Left renal cortex interstitium (tissue), 4 donors: ENCODE data around the gene MCRIP2. TPM values are rescaled to one million over a fixed set of nuclear protein-coding genes. Genes with fewer than 3 reads are reported as not detected.

Experiments
- DNase-seq, 4 donors: peaks; one replicate each; pipeline ENCODE4 v3.0.0-alpha.2; 2013; ENCODE audit warnings: low read depth in 4 of 4, low spot score in 2 of 4, missing footprints in 1 of 4
- polyA plus RNA-seq, 4 donors: library from polyadenylated mRNA; unstranded; fragments of 120-200 nt; gene quantifications; one replicate each; pipeline ENCODE4 v1.2.1, GENCODE V29; 2013; ENCODE audit not compliant: insufficient read length in 4 of 4

Gene MCRIP2
- polyA plus RNA-seq, 4 donors = 13.6 to 30.9 (median 25.1) TPM

DNA sequence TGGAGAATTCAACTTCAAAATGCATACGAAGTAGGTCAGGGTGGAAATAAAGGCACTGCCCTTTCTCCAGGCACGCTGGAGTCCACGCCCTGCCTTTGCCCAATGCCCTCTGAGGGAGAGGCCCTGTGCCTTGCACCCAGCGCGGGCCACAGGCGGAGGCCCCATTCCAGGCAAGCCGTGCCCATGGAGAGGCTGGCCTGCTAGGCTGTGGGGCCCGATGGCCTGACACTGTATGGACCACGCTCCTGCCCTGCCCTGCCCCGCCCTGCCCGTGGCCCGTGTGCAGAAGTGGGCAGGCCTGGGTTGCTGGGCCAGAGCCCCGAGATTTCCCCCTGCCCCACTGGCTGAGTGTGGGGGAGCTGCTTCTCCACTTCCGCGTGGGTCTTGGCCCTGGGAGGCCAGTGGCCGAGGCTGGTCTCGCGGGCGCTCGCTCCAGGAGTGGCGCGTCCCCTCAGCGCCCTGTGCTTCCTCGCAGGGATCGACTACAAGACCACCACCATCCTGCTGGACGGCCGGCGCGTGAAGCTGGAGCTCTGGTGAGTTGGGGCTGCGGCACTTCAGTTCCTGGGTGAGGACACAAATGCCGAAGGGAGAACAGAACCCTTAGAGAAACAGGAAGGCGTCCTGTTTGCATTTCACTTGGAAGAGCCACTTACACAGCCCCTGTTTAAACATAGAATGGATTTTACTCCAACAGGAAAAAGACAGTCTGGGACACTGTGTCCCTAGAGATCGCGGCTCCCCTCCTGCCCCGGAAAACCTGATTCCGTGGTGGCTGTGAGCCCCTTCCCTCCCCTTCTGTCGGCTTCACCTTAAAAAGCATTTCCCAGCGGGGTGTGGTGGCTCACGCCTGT lies 24.7 kb upstream of the MCRIP2 start:
- DNase-seq = no peak

DNA sequence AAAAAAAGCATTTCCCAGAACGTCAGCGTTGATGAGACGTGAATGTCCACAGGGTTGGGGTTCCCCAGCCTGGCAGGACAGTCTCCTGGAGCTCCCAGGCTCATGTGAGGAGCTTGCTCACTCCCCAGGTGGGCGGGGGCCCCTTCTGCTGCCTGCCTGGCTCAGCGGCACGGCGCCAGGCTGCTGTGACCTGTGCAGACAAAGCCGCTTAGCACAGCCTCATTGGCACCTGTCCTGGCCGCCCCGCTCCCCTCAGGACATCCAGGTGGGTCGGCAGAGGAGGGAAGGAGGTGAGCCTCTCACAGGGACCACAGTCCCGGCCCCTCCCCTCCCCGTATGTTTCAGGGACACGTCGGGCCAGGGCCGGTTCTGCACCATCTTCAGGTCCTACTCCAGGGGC lies 23.8 kb upstream of the MCRIP2 start:
- no peak for DNase-seq

DNA sequence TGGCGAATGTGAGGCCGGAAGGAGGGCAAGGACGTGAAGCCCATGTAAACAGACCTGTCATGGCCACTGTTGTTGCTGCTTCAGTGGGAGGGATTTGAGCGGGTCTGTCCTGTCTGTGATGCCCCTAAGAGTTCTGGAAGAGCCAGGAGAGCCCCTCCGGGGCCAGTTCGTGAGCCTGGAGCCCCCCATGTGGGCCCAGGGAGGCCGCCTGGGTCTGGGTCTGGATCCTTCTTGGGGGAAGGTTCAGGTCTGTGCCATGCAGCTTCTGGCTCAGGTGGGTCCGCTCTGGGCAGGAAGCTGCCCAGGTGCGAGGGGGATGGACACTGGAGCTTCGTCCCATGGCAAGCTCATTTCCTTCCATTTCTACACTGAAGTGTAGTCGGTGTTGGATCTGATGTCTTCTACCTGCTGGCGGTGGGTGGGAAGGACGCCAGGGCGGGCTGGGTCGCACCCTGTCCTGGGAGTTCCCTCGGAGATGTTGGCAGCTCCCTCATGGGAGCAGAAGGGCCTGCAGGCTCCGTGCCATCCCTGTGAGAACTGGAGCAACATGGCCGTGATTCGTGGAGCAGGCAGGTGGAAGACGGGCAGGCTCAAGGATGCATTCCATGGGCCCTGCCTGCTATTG lies 22.0 kb upstream of the MCRIP2 start:
- no peak for DNase-seq

DNA sequence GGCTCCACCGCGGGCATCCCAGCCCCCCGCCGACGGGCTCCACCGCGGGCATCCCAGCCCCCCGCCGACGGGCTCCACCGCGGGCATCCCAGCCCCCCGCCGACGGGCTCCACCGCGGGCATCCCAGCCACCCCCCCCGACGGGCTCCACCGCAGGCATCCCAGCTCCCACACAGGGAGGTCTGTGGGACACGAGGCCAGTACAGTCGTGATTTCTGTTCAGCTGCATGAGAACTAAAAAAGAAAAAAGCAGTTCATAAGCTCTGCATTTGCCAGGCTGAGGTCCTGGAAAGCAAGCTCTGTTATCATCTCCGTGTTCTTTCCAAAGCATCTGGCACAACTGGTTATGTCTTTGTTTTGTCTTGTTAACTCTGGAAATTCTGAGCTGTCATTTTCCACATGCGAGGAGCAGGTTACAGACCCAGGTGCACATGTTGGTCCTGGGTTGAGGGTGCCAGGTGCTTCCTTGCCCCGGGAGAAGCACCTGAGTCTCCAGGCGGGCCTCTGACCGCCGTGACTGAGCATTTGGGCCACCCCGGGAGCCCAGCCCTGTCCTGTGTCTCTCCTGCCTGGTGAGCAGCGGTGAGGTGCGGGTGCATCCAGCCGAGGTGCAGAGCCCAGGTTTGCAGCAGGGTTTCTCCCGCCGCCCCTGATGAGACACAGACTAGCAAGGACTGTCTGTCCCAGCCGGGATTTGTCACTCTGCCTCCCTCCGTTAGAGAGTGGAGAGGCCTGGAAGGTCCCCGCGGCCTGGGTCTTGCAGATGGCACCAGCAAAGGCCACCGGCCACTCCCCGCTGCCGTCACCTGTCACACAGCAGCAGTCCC lies 20.7 kb upstream of the MCRIP2 start:
- DNase-seq = no peak

DNA sequence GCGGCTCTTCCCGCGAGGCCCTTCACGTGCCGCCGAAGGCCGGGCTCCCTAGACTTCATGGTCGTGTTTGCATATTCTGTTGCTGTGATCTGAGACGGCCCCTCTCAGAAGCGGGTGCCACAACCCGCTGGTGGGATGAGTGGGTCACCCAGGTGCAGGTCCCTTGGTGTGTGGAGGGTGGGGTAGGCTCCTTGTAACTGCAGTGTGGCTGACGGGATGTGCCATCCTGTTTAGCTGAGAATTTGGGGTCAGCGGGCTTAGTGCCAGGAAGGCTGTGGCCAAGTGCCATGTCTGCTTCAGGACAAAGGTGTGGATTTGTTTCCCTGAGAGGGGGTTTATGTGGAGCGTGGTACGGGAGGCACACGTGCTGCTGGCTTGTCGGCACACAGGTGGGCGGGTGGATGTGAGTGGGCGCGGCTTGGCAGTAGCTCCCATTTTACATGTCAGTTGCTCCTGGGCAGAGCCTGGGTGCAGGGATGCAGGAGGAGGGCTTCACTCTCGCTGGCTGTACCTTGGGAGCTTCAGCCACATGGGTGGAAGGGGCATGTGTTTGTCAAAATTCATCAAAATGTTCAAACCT lies 20.0 kb upstream of the MCRIP2 start:
- DNase-seq = no peak

DNA sequence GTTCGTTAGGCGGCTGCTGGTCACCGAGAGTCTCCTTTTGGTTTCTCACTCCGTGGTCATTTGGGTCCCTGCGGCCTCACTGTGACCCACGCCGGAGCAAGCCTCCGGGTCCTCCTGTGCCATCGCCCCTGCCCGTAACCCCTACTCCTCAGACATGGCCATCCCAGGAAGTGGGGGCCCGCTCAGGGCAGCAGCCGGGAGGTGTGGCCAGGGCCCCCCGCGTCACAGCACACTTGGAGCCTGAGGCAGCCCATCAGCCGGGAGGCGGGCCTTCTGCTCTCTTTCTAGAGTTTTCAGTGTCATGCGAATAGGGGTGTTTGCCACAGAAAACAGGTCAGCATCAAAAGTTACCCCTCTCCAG lies 18.7 kb upstream of the MCRIP2 start:
- no peak for DNase-seq

DNA sequence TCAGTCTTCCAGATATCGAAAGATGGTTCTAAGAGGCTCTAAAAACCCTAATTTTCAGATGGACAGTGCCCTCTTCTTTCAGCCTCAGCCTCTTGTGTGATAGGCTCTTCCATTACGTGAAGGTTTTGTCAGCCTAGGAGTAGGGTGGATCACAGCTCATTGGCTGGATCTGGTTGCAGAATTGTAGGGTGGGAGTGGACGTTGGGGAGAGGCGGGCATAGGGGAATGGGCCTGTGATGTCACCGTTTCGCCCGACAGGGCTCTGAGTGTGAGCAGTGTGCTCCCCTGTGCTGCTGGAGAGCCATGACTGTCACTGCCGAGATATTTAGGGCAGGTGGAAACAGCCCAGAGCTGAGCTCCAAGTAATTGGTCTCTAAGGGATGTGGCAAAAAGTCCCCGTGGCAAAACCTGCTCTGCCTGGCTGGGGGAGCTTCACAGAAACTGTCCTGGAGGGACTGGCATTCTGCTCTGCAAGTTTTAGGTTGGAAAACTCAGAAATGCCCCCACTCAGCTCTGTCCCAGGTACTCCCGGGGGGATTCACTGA lies 17.0 kb upstream of the MCRIP2 start:
- DNase-seq = no peak

DNA sequence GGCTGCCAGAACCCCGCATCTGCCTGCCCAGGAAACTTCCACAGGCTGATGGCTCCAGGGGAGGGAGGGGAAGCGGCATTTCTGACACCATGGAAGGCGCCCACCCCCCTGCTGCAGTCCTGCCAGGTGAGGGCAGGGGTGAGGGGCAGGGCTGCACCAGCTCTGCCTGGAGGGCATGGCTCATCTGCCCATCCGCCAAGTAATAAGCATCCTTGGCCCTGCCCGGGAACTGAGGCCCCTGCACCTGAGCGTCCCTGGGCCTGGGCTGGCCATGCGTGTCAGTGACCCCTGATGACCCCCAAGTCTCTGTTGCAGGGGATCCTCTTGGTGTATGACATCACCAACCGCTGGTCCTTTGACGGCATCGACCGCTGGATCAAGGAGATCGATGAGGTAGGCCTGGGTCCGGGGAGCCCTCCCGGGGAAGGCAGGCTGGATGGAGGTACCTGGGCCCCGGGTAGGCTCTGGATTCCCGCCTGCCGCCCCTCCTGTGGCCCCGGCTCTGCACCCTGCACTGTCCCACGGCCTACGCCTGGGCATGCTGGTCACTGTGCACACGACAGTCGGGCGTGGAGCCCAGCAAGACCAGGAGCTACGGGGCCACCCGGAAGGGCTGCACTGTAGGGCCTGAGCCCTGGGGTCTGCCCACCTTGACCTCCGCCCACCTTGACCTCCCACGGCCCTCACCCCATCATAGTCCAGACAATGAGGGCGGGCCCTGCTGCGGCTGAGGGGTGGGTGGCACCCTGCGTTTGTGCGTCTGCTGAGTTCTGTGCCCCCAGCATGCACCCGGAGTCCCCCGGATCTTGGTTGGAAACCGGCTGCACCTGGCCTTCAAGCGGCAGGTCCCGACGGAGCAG lies 16.3 kb upstream of the MCRIP2 start:
- DNase-seq = no peak

DNA sequence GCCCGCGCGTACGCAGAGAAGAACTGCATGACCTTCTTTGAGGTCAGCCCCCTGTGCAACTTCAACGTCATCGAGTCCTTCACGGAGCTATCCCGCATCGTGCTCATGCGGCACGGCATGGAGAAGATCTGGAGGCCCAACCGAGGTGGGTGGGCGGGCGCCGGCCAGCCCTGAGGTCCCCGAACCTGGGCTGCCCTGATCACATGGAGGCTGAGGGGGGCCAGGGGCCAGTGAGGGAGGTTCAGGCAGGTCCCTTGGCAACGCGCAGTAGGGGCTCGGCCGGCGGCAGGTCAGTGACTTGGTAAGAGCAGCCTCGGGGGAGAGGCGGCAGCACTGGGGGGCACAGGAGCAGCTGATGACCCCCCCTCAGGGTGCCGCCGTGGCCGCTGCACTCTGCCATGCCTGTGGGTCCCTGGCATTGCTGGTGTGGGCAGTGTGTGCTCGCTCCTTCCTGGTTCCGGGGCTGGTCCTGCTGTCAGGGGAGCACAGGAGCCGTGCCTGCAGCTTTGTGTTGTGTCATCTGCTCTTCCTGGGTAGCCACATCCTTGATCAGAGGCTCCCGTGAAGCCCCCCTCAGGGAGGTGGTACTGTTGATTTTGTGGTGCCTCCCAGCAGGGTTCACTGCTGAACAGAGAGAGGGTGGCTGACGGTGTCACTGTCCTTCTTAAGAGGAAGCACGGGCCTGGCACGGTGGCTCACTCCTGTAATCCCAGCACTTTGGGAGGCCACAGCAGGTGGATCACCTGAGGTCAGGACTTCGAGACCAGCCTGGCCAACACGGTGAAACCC lies 15.5 kb upstream of the MCRIP2 start:
- DNase-seq = no peak

DNA sequence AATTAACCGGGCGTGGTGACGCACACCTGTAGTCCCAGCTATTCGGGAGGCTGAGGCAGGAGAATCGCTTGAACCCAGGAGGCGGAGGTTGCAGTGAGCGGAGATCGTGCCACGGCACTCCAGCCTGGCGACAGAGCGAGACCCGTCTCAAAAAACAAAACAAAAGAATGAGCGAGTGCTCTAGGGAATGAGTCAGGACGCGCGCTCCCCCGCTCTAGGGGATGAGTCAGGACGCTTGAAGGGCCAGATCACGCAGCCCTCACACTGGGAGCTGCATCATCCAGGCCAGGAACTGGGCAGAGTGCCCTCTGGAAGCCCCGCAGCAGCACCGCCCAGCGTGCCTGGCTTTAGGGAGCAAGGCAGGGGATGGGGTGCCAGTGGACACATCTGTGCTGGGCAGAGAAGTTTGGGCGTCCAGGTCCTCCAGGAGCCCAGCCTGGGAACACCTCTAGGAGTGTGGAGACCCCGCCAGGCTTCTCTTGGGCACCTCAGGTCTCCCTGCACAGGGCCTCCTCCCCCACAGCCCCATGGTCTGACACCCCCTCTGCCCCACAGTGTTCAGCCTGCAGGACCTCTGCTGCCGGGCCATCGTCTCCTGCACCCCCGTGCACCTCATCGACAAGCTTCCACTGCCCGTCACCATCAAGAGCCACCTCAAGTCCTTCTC lies 14.7 kb upstream of the MCRIP2 start:
- no peak for DNase-seq

DNA sequence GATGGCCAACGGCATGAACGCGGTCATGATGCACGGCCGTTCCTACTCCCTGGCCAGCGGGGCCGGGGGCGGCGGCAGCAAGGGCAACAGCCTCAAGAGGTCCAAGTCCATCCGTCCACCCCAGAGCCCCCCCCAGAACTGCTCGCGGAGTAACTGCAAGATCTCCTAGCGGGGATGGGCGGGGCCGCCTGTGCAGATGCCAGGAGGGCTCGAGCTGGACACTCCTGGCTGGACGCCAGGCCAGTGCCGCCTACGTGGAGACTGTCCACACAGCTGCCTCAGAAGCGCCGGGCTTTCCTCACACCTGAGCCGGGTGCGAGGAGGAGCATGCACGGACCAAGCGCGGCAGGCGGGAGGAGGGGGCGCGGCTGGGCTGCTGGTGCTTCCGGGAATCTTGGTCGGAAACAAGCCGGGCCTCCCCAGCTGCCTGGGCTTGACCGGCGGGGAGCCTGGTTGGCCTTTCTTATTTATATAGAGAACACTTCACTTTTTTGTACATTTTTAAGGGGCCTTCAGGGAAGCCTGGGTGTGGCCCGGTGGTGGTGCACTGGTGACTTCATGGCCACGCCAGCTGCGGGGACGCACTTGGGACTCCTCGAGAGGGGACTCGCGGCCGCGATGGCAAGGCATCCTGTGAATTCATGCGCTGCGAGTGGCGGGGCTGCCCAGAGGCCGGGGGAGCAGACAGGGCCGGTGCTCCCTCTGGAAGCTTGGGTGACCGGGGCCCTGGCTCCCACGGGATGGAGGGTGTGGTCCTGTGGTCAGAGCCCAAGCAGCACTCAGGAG lies 14.0 kb upstream of the MCRIP2 start:
- no peak for DNase-seq

DNA sequence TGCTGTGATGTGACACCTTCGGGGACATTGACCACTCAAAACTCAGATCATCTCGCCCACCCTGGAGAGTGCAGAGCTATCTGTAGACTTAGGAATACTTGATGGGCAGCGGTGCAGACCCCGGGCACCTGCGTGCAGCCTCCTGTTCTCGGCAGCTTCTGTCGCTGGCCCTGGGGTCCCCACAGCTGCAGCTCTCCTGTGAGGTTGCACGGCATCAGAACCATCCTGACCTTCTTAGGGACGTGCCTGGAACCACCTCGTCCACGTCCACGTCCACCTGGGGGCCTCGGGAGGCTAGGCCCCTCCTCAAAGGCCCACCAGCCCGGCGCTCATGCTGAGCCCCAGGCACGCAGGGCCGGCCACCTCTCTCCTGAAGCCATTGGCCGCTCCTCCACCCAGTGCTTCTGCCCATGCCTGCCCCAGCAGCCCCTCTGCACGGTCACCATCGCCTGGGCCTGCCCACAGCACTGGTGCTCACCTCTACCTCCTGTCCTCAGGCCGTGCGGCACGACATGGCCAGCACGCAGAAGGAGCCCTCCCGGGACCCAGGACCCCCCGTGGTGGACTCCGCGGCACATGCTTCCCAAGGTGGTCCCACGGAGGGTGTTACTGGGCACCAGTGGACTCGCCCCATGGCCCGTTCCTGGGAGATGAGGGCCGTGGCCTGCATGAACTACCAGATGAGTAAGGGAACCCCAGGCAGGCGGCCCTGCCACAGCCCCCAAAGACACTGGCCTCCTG lies 13.1 kb upstream of the MCRIP2 start:
- no peak for DNase-seq

DNA sequence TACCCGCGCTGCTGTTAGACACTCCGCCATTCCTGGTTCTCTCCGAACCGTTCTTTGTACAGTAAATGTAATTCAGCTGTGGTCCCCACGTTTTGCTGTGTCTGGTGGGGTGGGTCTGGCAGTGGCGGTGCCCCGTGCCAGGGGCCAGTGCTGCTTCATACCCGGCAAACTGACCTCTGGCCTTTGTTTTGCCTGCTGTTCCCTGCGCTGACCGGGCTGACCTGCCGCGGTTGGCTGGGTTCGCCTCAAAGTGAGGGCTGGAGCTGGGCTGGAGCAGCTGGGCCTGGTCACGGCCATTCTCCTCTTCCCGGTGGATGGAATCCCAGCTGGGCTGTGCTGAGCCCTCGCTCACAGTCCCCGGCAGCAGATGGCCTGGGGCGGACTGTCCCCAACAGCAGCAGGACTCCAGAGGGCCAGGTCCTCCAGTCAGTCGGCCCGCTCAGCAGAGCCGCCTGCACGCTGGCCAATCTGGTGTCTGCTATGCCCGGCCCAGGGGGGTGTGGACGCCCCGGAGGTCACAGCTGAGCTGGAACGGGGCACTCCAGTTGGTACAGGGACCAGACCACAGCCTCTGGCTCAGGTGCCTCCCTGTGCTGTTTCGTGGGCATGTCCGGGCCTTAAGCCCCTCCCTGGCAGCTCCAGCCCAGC lies 12.3 kb upstream of the MCRIP2 start:
- no peak for DNase-seq

DNA sequence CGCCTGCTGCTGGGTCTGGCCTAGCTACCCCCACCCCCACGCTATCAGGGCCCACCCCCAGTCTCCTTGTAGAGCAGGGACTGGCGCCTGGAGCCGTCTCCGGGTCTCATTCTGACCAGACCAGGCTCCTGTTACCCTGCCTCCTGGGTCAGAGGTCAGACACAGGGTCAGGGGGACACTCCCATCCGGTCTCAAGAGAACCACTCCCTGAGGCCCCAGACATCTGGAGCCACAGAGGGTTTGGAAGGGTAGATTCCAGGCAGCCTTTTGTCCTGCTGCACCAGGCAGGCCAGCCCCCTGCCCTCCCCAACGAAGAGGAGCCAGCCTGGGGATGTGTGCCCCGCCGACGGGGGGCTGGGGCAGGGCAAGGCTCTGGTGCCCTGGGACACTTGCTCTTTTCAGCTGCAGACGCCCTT lies 11.8 kb upstream of the MCRIP2 start:
- no peak for DNase-seq

DNA sequence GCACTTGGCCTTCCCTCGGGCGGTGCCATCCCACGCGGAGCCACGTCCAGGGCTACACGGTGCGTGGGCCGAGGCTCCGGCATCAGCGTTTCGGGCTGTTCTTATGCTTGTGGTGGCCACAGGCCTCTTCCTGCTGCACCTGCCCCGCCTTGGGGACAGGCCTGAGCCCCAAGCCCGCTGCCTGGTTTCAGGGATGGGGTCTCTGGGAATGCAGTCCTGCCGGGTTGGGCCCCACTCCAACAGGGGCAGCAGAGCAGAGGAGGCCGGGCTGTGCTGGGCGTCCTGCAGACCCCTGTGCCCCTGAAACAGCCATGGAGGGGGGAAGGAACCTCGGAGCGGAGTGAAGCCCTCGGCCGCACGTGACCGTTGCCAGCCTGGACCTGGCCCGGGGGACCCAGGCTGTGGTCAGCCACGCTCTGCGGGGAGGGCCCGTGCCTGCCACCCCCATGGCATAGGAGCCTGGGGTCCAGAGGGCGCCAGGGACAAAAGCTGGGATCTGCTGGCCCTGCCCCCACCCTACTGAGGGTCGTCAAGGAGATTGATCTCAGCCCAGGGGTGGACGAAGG lies 11.3 kb upstream of the MCRIP2 start:
- DNase-seq = no peak

DNA sequence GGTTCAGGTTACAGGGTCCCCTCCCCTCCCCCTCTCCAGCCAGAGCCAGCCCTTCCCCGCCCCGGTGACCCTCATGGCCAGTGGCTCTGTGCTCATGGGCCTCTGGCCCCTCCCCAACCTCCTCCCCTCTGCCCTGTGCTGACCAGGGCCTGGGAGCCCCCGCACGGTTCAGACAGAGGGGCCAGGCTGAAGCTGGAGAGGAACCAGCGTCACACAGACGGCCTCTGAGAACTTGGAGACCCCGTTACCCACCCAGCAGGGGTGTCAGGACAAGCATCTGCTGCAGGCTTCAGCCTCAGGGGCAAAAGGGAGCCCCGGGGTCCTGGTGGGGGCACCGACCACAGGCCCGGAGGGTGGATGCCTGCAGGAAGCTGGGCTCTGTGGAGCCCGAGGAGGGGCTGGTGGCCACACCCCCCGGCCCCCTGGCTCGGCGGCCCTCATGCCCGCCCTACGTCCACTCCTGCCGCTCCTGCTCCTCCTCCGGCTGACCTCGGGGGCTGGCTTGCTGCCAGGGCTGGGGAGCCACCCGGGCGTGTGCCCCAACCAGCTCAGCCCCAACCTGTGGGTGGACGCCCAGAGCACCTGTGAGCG lies 10.7 kb upstream of the MCRIP2 start, which contains the start of gene WFIKKN1:
Gene WFIKKN1, plus strand, starts transcription at position 171 of the 591 bp plus-strand sequence. Its CDS starts 269 bp downstream, at position 440.
- DNase-seq = no peak
